Osteoblast (primary cell): ENCODE data around the gene MAX. TPM values are rescaled to one million over a fixed set of nuclear protein-coding genes. Genes with fewer than 3 reads are reported as not detected.

Experiments used
- DNase-seq: peaks from one replicate; pipeline ENCODE4 v3.0.0; 2011; ENCODE audit warnings: low spot score, mixed read lengths; ENCODE audit not compliant: insufficient read length; ENCODE audit errors: missing footprints
- H2AFZ ChIP-seq: 2 replicates; pipeline ENCODE4 v1.6.0; 2011; ENCODE audit warnings: mild to moderate bottlenecking, low read length
- H3K27ac ChIP-seq: 2 replicates; pipeline ENCODE4 v1.5.1; 2011; ENCODE audit warnings: mild to moderate bottlenecking, low read depth, low read length, moderate library complexity
- H3K27me3 ChIP-seq: 2 replicates; pipeline ENCODE4 v1.6.0; 2012; ENCODE audit warnings: mild to moderate bottlenecking, control low read depth, inconsistent platforms, low read length, moderate library complexity; ENCODE audit not compliant: insufficient read depth
- H3K36me3 ChIP-seq: 2 replicates; pipeline ENCODE4 v1.5.1; 2011; ENCODE audit warnings: mild to moderate bottlenecking, low read length, control low read depth, moderate library complexity; ENCODE audit not compliant: insufficient read depth
- H3K4me1 ChIP-seq: 2 replicates; pipeline ENCODE4 v1.5.1; 2011; ENCODE audit warnings: mild to moderate bottlenecking, low read length, control low read depth, moderate library complexity; ENCODE audit not compliant: insufficient read depth
- H3K4me2 ChIP-seq: 2 replicates; pipeline ENCODE4 v1.6.0; 2011; ENCODE audit warnings: mild to moderate bottlenecking, low read length; ENCODE audit not compliant: insufficient read depth
- H3K4me3 ChIP-seq: fragments of 200-600 bp; sonication (generic); 3 replicates; pipeline ENCODE4 v1.5.1; 2012; ENCODE audit warnings: mild to moderate bottlenecking, low read length, inconsistent platforms; ENCODE audit not compliant: insufficient read depth
- H3K79me2 ChIP-seq: 2 replicates; pipeline ENCODE4 v1.6.0; 2012; ENCODE audit warnings: mild to moderate bottlenecking, low read length, control low read depth, inconsistent platforms; ENCODE audit not compliant: insufficient read depth
- H3K9me3 ChIP-seq: 2 replicates; pipeline ENCODE4 v1.5.1; 2011; ENCODE audit warnings: low read depth, low read length, control low read depth
- H4K20me1 ChIP-seq: 2 replicates; pipeline ENCODE4 v1.6.0; 2012; ENCODE audit warnings: mild to moderate bottlenecking, low read length, control low read depth; ENCODE audit not compliant: insufficient read depth
- total RNA-seq: library from RNA; depleted of rRNA; stranded (reverse); fragments of >200 nt; gene quantifications from 2 replicates; pipeline ENCODE4 v1.2.3, GENCODE V29; 2012
- TF ChIP-seq, protein P1 (sequence below): IDR thresholded peaks from 2 replicates; pipeline ENCODE4 v1.5.1; 2011; ENCODE audit warnings: mild to moderate bottlenecking, low read depth, low read length, moderate library complexity; ENCODE audit errors: extremely low read depth

MAX gene
- total RNA-seq, 1 donor: 66.6 TPM

DNA sequence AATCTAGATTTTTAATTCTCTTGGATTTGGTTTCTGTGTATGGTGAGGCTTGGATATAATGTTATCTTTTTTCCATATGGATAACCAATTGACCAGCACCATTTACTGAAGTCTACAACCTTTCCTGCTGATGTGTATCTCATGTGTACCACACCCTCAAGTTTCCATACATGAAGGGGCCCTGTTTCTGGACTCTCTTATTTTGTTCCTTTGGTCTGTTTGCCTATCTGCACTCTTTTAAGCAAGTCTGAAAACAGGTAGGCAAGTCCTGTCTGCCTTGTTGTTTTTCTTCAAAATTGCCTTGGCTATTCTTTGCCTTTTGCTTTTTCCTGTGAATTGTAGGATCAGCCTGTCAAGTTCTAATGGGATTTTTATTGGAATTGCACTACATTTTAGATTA lies 44.6 kb downstream of the MAX start:
- no peak for DNase-seq
- Histone ChIP-seq H3K4me2 (no peak overlapping the region), H3K79me2 (no peaks in the 10 kb centered on the region), H3K9me3 (no peaks in the 10 kb centered on the region), H4K20me1 (peaks cover 3% of the 10 kb centered on the region), H3K27me3 (no peaks in the 10 kb centered on the region), H3K36me3 (peaks cover 22% of the 10 kb centered on the region), H3K4me1 (peaks cover 5% of the 10 kb centered on the region), H3K27ac (no peak overlapping the region), H3K4me3 (no peak overlapping the region), H2AFZ (no peak overlapping the region)
- TF ChIP-seq, protein P1, sequence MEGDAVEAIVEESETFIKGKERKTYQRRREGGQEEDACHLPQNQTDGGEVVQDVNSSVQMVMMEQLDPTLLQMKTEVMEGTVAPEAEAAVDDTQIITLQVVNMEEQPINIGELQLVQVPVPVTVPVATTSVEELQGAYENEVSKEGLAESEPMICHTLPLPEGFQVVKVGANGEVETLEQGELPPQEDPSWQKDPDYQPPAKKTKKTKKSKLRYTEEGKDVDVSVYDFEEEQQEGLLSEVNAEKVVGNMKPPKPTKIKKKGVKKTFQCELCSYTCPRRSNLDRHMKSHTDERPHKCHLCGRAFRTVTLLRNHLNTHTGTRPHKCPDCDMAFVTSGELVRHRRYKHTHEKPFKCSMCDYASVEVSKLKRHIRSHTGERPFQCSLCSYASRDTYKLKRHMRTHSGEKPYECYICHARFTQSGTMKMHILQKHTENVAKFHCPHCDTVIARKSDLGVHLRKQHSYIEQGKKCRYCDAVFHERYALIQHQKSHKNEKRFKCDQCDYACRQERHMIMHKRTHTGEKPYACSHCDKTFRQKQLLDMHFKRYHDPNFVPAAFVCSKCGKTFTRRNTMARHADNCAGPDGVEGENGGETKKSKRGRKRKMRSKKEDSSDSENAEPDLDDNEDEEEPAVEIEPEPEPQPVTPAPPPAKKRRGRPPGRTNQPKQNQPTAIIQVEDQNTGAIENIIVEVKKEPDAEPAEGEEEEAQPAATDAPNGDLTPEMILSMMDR: no peak

DNA sequence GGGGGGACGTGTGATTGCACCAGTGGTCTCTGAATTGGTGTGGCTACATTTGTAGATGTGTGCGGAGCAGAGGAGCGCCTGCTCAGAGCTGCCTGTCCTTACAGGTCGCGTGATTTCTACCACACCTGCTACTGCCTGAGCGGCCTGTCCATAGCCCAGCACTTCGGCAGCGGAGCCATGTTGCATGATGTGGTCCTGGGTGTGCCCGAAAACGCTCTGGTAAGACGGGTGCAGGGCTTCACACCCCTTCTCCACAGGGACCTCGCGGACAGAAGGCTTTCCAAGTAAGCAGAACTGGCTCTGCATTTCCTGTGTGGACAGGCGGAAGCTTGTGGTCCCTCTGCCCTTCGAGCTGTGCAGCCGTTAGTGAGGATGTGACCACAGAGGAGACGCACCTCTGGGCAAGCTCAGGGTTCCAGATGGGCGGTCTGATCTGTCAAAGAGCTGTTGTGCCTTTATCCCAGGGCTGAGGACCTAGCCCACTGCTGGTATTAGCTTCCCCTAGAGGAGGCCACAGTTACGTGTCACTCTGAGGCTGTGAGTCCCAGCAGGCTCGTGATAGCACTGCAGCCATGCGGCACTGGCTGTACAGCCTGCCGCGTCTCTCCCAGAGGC lies 47.7 kb downstream of the MAX start:
- Histone ChIP-seq H3K4me1 (no peaks in the 10 kb centered on the region), H3K4me2 (no peak overlapping the region), H3K36me3 (peaks cover 7% of the 10 kb centered on the region), H3K4me3 (no peak overlapping the region), H3K79me2 (no peaks in the 10 kb centered on the region), H3K9me3 (no peaks in the 10 kb centered on the region), H3K27ac (no peak overlapping the region), H2AFZ (no peak overlapping the region), H3K27me3 (no peaks in the 10 kb centered on the region), H4K20me1 (peaks cover 7% of the 10 kb centered on the region)
- no peak for DNase-seq
- TF ChIP-seq, protein P1: no peak

DNA sequence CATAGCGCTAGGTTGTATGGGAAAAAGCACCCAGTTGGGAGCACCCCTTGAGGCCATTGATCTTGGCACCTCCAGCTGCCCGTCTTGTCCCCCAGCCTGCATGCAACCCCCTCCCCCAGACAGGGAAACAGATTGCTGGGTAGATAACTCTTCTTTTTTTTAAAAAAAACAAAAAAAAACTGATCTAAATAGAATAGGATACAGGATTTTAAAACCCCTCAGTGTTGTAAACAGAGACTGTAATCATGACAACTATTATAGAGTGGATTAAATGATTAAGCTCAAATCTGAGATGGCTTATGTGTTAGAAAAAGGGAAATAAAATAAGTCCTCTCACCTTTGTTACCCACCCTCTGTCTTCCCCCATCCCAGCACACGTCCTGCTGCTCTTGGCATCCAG lies 48.9 kb downstream of the MAX start:
- no peak for DNase-seq
- H3K27me3 ChIP-seq: no peaks in the 10 kb centered on the region
- no peak overlapping the region for H3K4me3 ChIP-seq
- no peak overlapping the region for H3K27ac ChIP-seq
- TF ChIP-seq, protein P1: no peak
- no peak overlapping the region for H2AFZ ChIP-seq
- H3K4me1 ChIP-seq: no peaks in the 10 kb centered on the region
- H3K79me2 ChIP-seq: no peaks in the 10 kb centered on the region
- H3K4me2 ChIP-seq: no peak overlapping the region
- peaks cover 7% of the 10 kb centered on the region for H3K36me3 ChIP-seq
- H4K20me1 ChIP-seq: peaks cover 4% of the 10 kb centered on the region
- H3K9me3 ChIP-seq: no peaks in the 10 kb centered on the region

DNA sequence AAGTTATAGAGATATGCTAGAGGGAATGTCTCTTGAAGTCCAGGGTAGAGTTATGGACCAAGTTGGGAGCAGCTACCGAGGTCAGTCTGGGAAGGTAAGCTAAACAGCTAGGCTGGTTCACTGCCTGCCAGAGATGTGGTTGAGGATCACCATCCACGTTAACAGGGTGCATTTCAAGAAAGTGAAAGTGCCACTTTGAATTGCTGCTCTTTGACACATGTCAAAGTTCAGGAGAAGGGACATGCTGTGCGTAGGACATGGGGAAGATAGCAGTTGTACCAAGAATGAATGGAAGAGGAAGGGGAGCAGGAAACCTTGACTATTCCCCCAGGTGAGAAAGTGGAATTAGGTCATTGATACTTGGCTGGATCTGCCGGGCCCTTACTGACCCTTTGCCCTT lies 49.5 kb downstream of the MAX start:
- H3K27me3 ChIP-seq: no peaks in the 10 kb centered on the region
- no peaks in the 10 kb centered on the region for H3K79me2 ChIP-seq
- no peak overlapping the region for H2AFZ ChIP-seq
- H3K27ac ChIP-seq: no peak overlapping the region
- no peak overlapping the region for H3K4me3 ChIP-seq
- peaks cover 7% of the 10 kb centered on the region for H3K36me3 ChIP-seq
- no peak for DNase-seq
- H4K20me1 ChIP-seq: peaks cover 4% of the 10 kb centered on the region
- no peaks in the 10 kb centered on the region for H3K9me3 ChIP-seq
- TF ChIP-seq, protein P1: no peak
- no peaks in the 10 kb centered on the region for H3K4me1 ChIP-seq
- no peak overlapping the region for H3K4me2 ChIP-seq
